ENCODE measurements around the gene ESPN.

Gene ESPN

DNA sequence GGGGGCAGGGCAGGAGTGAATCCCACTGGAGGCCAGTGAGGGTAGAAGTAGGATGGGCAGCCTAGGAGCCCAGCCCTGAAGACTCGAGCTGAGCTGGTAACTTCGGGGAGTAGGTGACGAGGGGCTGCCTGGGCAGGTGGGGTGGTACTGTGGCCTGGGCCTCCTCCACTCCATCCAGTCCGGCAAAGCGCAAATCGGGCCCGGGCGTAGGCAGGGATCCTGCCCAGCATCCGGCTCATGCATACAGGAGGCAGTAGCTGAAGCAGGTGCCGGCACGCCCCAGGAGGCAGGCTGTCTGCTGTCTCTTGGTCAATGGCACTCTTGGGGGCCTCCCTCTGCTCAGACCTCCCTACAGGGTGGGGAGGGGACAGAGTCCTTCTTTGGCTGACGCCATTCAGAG lies 42.6 kb downstream of the ESPN start:
- no peaks in the 10 kb centered on the region; the same call in 1 of the 2 replicates for H3K36me3 ChIP-seq (ENCODE audit: insufficient read depth, low read length)
- no peak overlapping the region for H3K9ac ChIP-seq (ENCODE audit: low read depth, low read length)
- H3K4me1 ChIP-seq (ENCODE audit: insufficient read depth, low read length) = no peaks in the 10 kb centered on the region
- no peaks in the 10 kb centered on the region for H3K9me3 ChIP-seq (ENCODE audit: control insufficient read depth, insufficient read depth, low read length)

- H3K36me3 ChIP-seq (ENCODE audit: insufficient read depth, low read length) = no peaks in the 10 kb centered on the region; the same call in 1 of the 2 replicates
- H3K4me1 ChIP-seq (ENCODE audit: insufficient read depth, low read length) = no peaks in the 10 kb centered on the region
- H3K9ac ChIP-seq (ENCODE audit: low read depth, low read length) = no peak overlapping the region
Observed at GRCh38 chr1:6467744-6468688, 43.4 kb downstream of the ESPN start.

GRCh38 chr1:6468729-6469461 lies 44.3 kb downstream of the ESPN start:
- no peaks in the 10 kb centered on the region for H3K4me1 ChIP-seq (ENCODE audit: insufficient read depth, low read length)
- H3K36me3 ChIP-seq (ENCODE audit: insufficient read depth, low read length) = no peaks in the 10 kb centered on the region; the same call in 1 of the 2 replicates
- no peak overlapping the region for H3K9ac ChIP-seq (ENCODE audit: low read depth, low read length)
- no peaks in the 10 kb centered on the region for H3K9me3 ChIP-seq (ENCODE audit: control insufficient read depth, insufficient read depth, low read length)

More at GRCh38 chr1:6467744-6468688, 43.4 kb downstream of the ESPN start:
- H3K9me3 ChIP-seq (ENCODE audit: control insufficient read depth, insufficient read depth, low read length) = no peaks in the 10 kb centered on the region

GRCh38 chr1:6470132-6471085 lies 45.8 kb downstream of the ESPN start:
- no peaks in the 10 kb centered on the region for H3K9me3 ChIP-seq (ENCODE audit: control insufficient read depth, insufficient read depth, low read length)
- H3K36me3 ChIP-seq (ENCODE audit: insufficient read depth, low read length) = no peaks in the 10 kb centered on the region; the same call in 1 of the 2 replicates
- H3K9ac ChIP-seq (ENCODE audit: low read depth, low read length) = no peak overlapping the region
- no peaks in the 10 kb centered on the region; the same call in 1 of the 2 replicates for H3K4me1 ChIP-seq (ENCODE audit: insufficient read depth, low read length)

DNA sequence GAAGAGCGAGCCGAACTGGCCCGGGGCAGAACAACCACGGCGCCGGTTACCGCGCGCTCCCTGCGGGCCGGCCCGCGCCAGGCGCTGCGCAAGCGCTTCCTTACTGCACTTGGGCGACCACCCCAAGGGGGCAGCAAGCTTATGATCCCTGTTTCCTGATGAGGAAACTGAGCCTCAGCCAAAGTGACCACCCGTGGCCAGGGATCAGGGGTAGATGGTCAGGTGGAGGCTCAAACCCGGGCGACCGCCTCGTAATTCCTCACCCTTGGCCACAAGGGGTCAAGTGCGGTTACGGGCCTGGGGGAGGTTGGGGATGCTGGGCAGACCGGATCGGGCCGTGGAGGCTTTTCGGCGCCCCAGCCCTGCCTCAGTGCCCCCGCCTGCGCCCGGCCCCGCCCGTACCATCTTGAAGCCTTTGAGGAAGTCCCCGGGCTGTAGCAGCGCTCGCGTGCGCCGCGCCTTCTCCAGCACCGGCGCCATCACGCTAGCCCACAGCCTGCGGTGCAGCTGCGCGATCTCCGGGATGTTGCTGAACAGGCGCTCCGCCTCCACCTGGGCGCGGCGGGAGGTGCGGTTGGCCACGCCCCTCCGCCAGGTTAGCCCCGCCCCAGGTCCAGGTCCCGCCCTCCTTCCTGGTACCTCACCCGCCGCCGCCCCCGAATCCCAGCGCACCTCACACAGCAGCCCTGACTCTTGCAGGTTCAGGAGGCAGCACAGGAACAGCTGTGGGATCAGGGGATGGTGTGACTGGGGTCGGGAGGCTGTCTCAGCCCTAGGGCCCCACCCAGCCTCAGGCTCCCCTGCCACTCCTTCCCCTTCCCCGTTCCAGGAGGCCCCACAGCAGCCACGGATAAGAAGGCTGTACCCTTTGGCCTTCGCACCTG lies 46.8 kb downstream of the ESPN start:
- Histone ChIP-seq H3K36me3 (ENCODE audit: insufficient read depth, low read length) (no peaks in the 10 kb centered on the region; the same call in 1 of the 2 replicates), H3K9me3 (ENCODE audit: control insufficient read depth, insufficient read depth, low read length) (no peaks in the 10 kb centered on the region), H3K9ac (ENCODE audit: low read depth, low read length) (no peak overlapping the region), H3K4me1 (ENCODE audit: insufficient read depth, low read length) (no peaks in the 10 kb centered on the region; the same call in 1 of the 2 replicates)

DNA sequence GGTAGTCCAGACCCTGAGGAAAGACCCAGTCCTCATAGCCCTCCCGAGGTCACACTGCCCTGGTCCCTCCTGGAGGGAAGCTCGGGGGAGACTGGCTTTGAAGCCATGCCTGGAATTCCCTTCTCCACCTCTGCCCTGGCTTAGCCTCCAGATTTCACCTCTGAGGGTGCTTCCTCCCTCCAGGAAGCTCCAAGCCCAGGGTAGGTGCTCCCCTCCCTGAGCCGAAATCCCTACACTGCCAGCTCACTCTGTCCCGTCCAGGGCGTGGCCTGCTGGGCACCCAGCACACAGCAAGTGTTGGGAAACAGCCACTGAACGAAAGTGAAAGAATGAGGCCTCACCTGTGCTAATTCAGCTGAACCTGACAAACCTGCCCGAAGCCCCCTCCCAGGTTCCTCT lies 47.4 kb downstream of the ESPN start:
- no peaks in the 10 kb centered on the region; the same call in 1 of the 2 replicates for H3K36me3 ChIP-seq (ENCODE audit: insufficient read depth, low read length)
- peaks cover 5% of the 10 kb centered on the region; the same call in 1 of the 2 replicates for H3K4me1 ChIP-seq (ENCODE audit: insufficient read depth, low read length)

GRCh38 chr1:6472391-6472790 lies 47.8 kb downstream of the ESPN start:
- H3K9ac ChIP-seq (ENCODE audit: low read depth, low read length) = no peak overlapping the region
- H3K36me3 ChIP-seq (ENCODE audit: insufficient read depth, low read length) = no peaks in the 10 kb centered on the region; the same call in 1 of the 2 replicates

More for the DNA sequence above, 47.4 kb downstream of the ESPN start:
- H3K9ac ChIP-seq (ENCODE audit: low read depth, low read length) = no peak overlapping the region
- no peaks in the 10 kb centered on the region for H3K9me3 ChIP-seq (ENCODE audit: control insufficient read depth, insufficient read depth, low read length)

DNA sequence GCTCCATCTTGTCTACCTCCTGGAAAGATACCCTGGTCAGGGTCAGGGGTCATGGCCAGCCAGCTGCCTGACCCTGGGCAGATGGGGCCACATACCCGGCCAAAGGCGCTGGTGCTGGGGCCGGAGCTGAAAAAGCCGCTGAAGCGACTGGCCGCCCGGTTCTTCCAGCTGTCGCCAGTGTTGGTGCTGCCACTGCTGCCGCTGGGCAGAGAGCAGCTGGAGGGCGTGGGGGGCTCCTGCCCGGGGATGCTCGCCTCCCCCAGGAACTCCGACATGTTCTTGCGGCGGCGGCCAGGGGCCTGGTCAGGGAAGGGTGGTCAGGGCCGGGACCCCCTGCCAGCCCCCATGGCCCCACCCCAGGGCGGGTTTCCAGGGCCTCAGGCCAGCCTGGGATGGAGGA lies 48.6 kb downstream of the ESPN start:
- Histone ChIP-seq H3K36me3 (ENCODE audit: insufficient read depth, low read length) (no peaks in the 10 kb centered on the region; the same call in 1 of the 2 replicates), H3K4me1 (ENCODE audit: insufficient read depth, low read length) (peaks cover 11% of the 10 kb centered on the region; the same call in 1 of the 2 replicates), H3K9me3 (ENCODE audit: control insufficient read depth, insufficient read depth, low read length) (no peaks in the 10 kb centered on the region), H3K9ac (ENCODE audit: low read depth, low read length) (no peak overlapping the region)

More at GRCh38 chr1:6472391-6472790, 47.8 kb downstream of the ESPN start:
- Histone ChIP-seq H3K4me1 (ENCODE audit: insufficient read depth, low read length) (peaks cover 9% of the 10 kb centered on the region; the same call in 1 of the 2 replicates), H3K9me3 (ENCODE audit: control insufficient read depth, insufficient read depth, low read length) (no peaks in the 10 kb centered on the region)

GRCh38 chr1:6473974-6474814 lies 49.6 kb downstream of the ESPN start:
- no peaks in the 10 kb centered on the region for H3K9me3 ChIP-seq (ENCODE audit: control insufficient read depth, insufficient read depth, low read length)
- H3K36me3 ChIP-seq (ENCODE audit: insufficient read depth, low read length) = no peaks in the 10 kb centered on the region
- no peak overlapping the region for H3K9ac ChIP-seq (ENCODE audit: low read depth, low read length)
- peaks cover 11% of the 10 kb centered on the region; the same call in 1 of the 2 replicates for H3K4me1 ChIP-seq (ENCODE audit: insufficient read depth, low read length)

DNA sequence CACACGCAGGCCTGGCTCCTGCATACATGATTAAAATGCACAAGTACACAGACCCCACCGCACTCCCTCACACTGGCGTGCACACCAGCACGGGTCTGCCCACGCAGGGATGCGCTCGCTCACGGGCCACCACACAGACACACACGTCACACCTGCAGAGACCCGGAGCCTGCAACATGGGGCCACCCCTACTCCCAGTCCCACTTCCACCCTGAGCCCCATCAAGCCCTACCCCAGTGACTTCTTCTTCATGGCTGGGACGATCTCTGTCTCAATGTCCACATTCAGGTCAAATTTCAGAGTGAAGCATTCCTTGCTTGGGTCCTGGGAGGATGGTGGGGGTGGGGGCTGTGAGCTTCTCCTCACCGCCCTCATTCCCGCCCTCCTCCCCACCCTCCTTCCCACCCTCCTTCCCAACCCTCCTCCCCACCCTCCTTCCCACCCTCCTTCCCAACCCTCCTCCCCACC lies 50.3 kb downstream of the ESPN start:
- H3K9ac ChIP-seq (ENCODE audit: low read depth, low read length) = no peak overlapping the region
- H3K4me1 ChIP-seq (ENCODE audit: insufficient read depth, low read length) = peaks cover 11% of the 10 kb centered on the region; the same call in 1 of the 2 replicates
- no peaks in the 10 kb centered on the region for H3K36me3 ChIP-seq (ENCODE audit: insufficient read depth, low read length)
- no peaks in the 10 kb centered on the region for H3K9me3 ChIP-seq (ENCODE audit: control insufficient read depth, insufficient read depth, low read length)

GRCh38 chr1:6475381-6476133 lies 51.0 kb downstream of the ESPN start:
- no peak overlapping the region for H3K9ac ChIP-seq (ENCODE audit: low read depth, low read length)

More at GRCh38 chr1:6475381-6476133, 51.0 kb downstream of the ESPN start:
- peaks cover 11% of the 10 kb centered on the region; the same call in 1 of the 2 replicates for H3K4me1 ChIP-seq (ENCODE audit: insufficient read depth, low read length)
- H3K9me3 ChIP-seq (ENCODE audit: control insufficient read depth, insufficient read depth, low read length) = no peaks in the 10 kb centered on the region
- H3K36me3 ChIP-seq (ENCODE audit: insufficient read depth, low read length) = no peaks in the 10 kb centered on the region
